HepG2 (cell line): ENCODE measurements around the gene ARCN1. TPM values are rescaled to one million over a fixed set of nuclear protein-coding genes. Genes with fewer than 3 reads are reported as not detected.

Experiments used
- ATAC-seq: fragments of 200-7000 bp; cut with Tn5 transposase; 3 replicates; pipeline ENCODE4 v1.9.1; 2020; ENCODE audit warnings: mild to moderate bottlenecking, moderate library complexity
- BruUV-seq: library from RNA; stranded (reverse); fragments of 400-500 nt; replicated peaks from 2 replicates; lab custom pipeline; 2021; lab: Mats Ljungman, UMichigan
- CTCF ChIA-PET: fragments of 300-600 bp; formaldehyde crosslinking; extraction: SDS; loops from one replicate; lab custom pipeline; 2021; ENCODE audit warnings: low total read pairs, inconsistent platforms, low intra/inter-chr PET ratio; lab: Yijun Ruan, JAX
- POLR2A ChIA-PET: fragments of 350-600 bp; sonication (Branson Sonifier 250); formaldehyde crosslinking; loops from one replicate; lab custom pipeline; 2020; ENCODE audit warnings: antibody characterized with exemption, inconsistent platforms; lab: Yijun Ruan, JAX
- DNase-seq: peaks from one replicate; pipeline ENCODE4 v3.0.0-alpha.2; 2015; ENCODE audit warnings: low spot score
- FAIRE-seq: peaks from 3 replicates; lab custom pipeline; 2011; peaks lifted over from hg19 to GRCh38; lab: Jason Lieb, UNC
- H2AFZ ChIP-seq: one replicate; pipeline ENCODE4 v1.6.1; 2011; ENCODE audit warnings: low read length, inconsistent platforms
- H3K27ac ChIP-seq: fragments of 300-600 bp; 3 replicates; pipeline ENCODE4 v1.8.0; 2011; ENCODE audit warnings: mixed run types, mild to moderate bottlenecking, mixed read lengths, low read length, inconsistent platforms; ENCODE audit not compliant: insufficient read depth; ENCODE audit errors: extremely low read length
- H3K27me3 ChIP-seq, 2 experiments: fragments of 200-600 bp in 1 of 2; 2 replicates in 1 of 2; 3 replicates in 1 of 2; pipeline versions ENCODE4 v1.6.0 to v1.8.0; 2011; ENCODE audit warnings: low read length in 2 of 2, mild to moderate bottlenecking in 2 of 2, moderate library complexity in 2 of 2, inconsistent platforms in 1 of 2; ENCODE audit not compliant: insufficient read depth in 2 of 2, control insufficient read depth in 1 of 2
- H3K36me3 ChIP-seq, 2 experiments: fragments of 200-600 bp in 1 of 2; replicated peaks in 1 of 2; 2 replicates in 1 of 2; 3 replicates in 1 of 2; pipeline versions ENCODE4 v1.5.1 to v1.8.0; 2011; ENCODE audit warnings: low read length in 2 of 2, inconsistent platforms in 1 of 2; ENCODE audit not compliant: insufficient read depth in 2 of 2, control insufficient read depth in 1 of 2
- H3K4me1 ChIP-seq: 2 replicates; pipeline ENCODE4 v1.5.1; 2012; ENCODE audit warnings: low read length, inconsistent platforms; ENCODE audit not compliant: insufficient read depth
- H3K4me2 ChIP-seq: 2 replicates; pipeline ENCODE4 v1.6.0; 2011; ENCODE audit warnings: low read depth, low read length, inconsistent platforms
- H3K4me3 ChIP-seq, 3 experiments: fragments of 200-600 bp in 1 of 3; sonication (generic), shearing (Covaris generic) in 1 of 3; replicated peaks in 1 of 3; 2 replicates each; pipeline ENCODE4 v1.5.1; 2011 to 2016; ENCODE audit warnings: low read length in 3 of 3, inconsistent platforms in 2 of 3, low read depth in 2 of 3, mild to moderate bottlenecking in 2 of 3, control low read depth in 1 of 3, mixed read lengths in 1 of 3; ENCODE audit not compliant: insufficient read depth in 1 of 3
- H3K79me2 ChIP-seq: one replicate; pipeline ENCODE4 v1.6.1; 2011; ENCODE audit warnings: low read length, inconsistent platforms; ENCODE audit not compliant: insufficient read depth
- H3K9ac ChIP-seq: 2 replicates; pipeline ENCODE4 v1.6.0; 2011; ENCODE audit warnings: mild to moderate bottlenecking, low read depth, low read length, inconsistent platforms; ENCODE audit not compliant: insufficient read depth
- H3K9me3 ChIP-seq: 2 replicates; pipeline ENCODE4 v1.5.1; 2012; ENCODE audit warnings: mild to moderate bottlenecking, low read length
- H4K20me1 ChIP-seq: 2 replicates; pipeline ENCODE4 v1.6.0; 2011; ENCODE audit warnings: inconsistent platforms, mild to moderate bottlenecking, low read length, moderate library complexity; ENCODE audit not compliant: insufficient read depth
- EZH2 ChIP-seq: conservative IDR thresholded peaks from 2 replicates; pipeline ENCODE4 v1.6.1; 2012; ENCODE audit warnings: mild to moderate bottlenecking, low read depth, low read length, moderate library complexity
- GATA4 ChIP-seq: sonication (generic); IDR thresholded peaks from 2 replicates; pipeline ENCODE4 v1.6.1; 2016; ENCODE audit warnings: antibody characterized with exemption, low read depth, borderline replicate concordance
- RAD51 ChIP-seq: fragments of 450-650 bp; IDR thresholded peaks from 2 replicates; pipeline ENCODE4 v1.6.1; 2016; ENCODE audit warnings: borderline replicate concordance
- THYN1 ChIP-seq: sonication (generic); formaldehyde crosslinking; IDR thresholded peaks from 2 replicates; pipeline ENCODE4 v1.8.1; 2023; ENCODE audit warnings: low read depth, mild to moderate bottlenecking, moderate library complexity, missing genetic modification reagents, borderline replicate concordance
- ZBTB20 ChIP-seq: sonication (generic); formaldehyde crosslinking; IDR thresholded peaks from 2 replicates; pipeline ENCODE4 v1.8.1; 2023; ENCODE audit warnings: missing genetic modification reagents, low read depth, mild to moderate bottlenecking, borderline replicate concordance
- ZFP36L2 ChIP-seq: sonication (generic); formaldehyde crosslinking; IDR thresholded peaks from 2 replicates; pipeline ENCODE4 v1.4.0; 2020; ENCODE audit warnings: missing genetic modification reagents
- ZNF431 ChIP-seq: sonication (generic); formaldehyde crosslinking; IDR thresholded peaks from 2 replicates; pipeline ENCODE4 v1.9.0; 2022; ENCODE audit warnings: missing genetic modification reagents, low read depth, mild to moderate bottlenecking, borderline replicate concordance
- ZNF644 ChIP-seq: IDR thresholded peaks from 2 replicates; pipeline ENCODE4 v1.6.1; 2016; ENCODE audit warnings: low read depth
- WGBS: methylation state at CpG from one replicate; pipeline ENCODE4 v1.1.6; 2017; ENCODE audit warnings: low lambda C conversion rate; 5-methylcytosine and 5-hydroxymethylcytosine counted together
- in situ Hi-C: cut with HindIII; loops from 2 replicates; pipeline ENCODE4 v1.10.0; 2017; ENCODE audit warnings: low pct_unique_long_range_greater_than_20kb; ENCODE audit not compliant: extremely low pct_ligation_motif_present
- intact Hi-C: fragments of 100-400 bp; cut with micrococcal nuclease; formaldehyde crosslinking; loops from one replicate; pipeline ENCODE4 v1.10.0; 2022; ENCODE audit not compliant: unreplicated experiment
- polyA plus RNA-seq, 8 experiments: library from polyadenylated mRNA; depleted of rRNA in 3 of 8; stranded (reverse) in 7 of 8; unstranded in 1 of 8; fragments of >200 nt; fragmentation: Illumina TruSeq in 4 of 8; extraction: Trizol in 4 of 8; gene quantifications; 2 replicates each; pipeline versions ENCODE4 v1.2.1 to v1.2.3, GENCODE V29; 2011 to 2016; ENCODE audit warnings: low read depth in 4 of 8, missing spikeins in 1 of 8, mixed read lengths in 1 of 8; ENCODE audit not compliant: insufficient read depth in 1 of 8
- total RNA-seq, 5 experiments: library from RNA; depleted of rRNA; stranded (reverse); fragments of >200 nt; fragmentation: Illumina TruSeq; extraction: Trizol; gene quantifications; 2 replicates each; pipeline ENCODE4 v1.2.3, GENCODE V29; 2016; ENCODE audit warnings: low read depth in 1 of 5
- TF ChIP-seq, protein P1 (sequence below): sonication (generic); formaldehyde crosslinking; IDR thresholded peaks from 2 replicates; pipeline ENCODE4 v1.4.0; 2020; ENCODE audit warnings: mild to moderate bottlenecking, missing genetic modification reagents
- TF ChIP-seq, protein P2 (sequence below): IDR thresholded peaks from 2 replicates; pipeline ENCODE4 v1.6.1; 2016; ENCODE audit warnings: missing compliant biosample characterization, missing genetic modification reagents, borderline replicate concordance

The ARCN1 gene
- total and polyA plus RNA-seq, 2 of the 13 experiments (the other 11 are each of a cell fraction or from before 2014, with no cell fraction given) = 148 to 200 TPM

DNA sequence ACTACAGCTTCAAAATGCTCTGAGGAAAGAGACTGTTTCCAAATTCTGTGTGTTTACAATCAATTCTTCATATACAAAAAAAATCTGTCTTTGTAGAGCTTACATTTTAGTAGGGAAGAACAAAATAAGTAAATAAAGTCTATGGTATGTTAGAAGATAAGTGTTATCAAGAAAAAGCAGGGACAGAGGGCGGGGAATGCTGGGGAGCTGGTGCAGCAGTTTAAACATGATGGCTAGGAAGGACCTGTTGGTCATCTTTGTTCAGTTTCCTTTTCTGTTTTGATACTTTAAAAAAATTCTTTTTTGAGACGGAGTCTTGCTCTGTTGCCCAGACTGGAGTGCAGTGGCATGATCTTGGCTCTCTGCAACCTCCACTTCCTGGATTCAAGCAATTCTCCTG lies 25.1 kb upstream of the ARCN1 start:
- TF ChIP-seq, protein P1, sequence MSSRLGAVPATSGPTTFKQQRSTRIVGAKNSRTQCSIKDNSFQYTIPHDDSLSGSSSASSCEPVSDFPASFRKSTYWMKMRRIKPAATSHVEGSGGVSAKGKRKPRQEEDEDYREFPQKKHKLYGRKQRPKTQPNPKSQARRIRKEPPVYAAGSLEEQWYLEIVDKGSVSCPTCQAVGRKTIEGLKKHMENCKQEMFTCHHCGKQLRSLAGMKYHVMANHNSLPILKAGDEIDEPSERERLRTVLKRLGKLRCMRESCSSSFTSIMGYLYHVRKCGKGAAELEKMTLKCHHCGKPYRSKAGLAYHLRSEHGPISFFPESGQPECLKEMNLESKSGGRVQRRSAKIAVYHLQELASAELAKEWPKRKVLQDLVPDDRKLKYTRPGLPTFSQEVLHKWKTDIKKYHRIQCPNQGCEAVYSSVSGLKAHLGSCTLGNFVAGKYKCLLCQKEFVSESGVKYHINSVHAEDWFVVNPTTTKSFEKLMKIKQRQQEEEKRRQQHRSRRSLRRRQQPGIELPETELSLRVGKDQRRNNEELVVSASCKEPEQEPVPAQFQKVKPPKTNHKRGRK = no peak
- TF ChIP-seq ZNF431 (CRISPR knock-in tag) (no peak), GATA4 (no peak), EZH2 (no peak), ZFP36L2 (no peak), THYN1 (no peak), ZBTB20 (CRISPR knock-in tag) (no peak), RAD51 (no peak), ZNF644 (CRISPR knock-in tag) (no peak)
- TF ChIP-seq, protein P2, sequence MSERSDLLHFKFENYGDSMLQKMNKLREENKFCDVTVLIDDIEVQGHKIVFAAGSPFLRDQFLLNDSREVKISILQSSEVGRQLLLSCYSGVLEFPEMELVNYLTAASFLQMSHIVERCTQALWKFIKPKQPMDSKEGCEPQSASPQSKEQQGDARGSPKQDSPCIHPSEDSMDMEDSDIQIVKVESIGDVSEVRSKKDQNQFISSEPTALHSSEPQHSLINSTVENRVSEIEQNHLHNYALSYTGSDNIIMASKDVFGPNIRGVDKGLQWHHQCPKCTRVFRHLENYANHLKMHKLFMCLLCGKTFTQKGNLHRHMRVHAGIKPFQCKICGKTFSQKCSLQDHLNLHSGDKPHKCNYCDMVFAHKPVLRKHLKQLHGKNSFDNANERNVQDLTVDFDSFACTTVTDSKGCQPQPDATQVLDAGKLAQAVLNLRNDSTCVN = no peak
- TF ChIP-seq, all 625 proteins: peak for 0
- POLR2A ChIA-PET = no interaction called here
- in situ Hi-C loops = no loop called here
- Histone ChIP-seq H3K9ac (no peak overlapping the region), H3K4me1 (no peaks in the 10 kb centered on the region), H3K27ac (no peak overlapping the region), H3K4me3 (no peak overlapping the region), H2AFZ (no peak overlapping the region), H3K79me2 (no peaks in the 10 kb centered on the region), H3K27me3 (no peaks in the 10 kb centered on the region), H3K36me3 (no peaks in the 10 kb centered on the region; a peak in 2 of 5 replicates), H3K9me3 (no peaks in the 10 kb centered on the region), H4K20me1 (no peaks in the 10 kb centered on the region), H3K4me2 (no peak overlapping the region)
- ATAC-seq = no peak
- 94% methylated on average over 2 of the region's 2 CpGs for WGBS
- CTCF ChIA-PET = no interaction called here
- no peak for DNase-seq
- BruUV-seq = no TSS peak
- no peak for FAIRE-seq
- intact Hi-C loops = no loop called here
